ENCODE measurements around the gene ASB15. TPM values are rescaled to one million over a fixed set of nuclear protein-coding genes. Genes with fewer than 3 reads are reported as not detected.

ASB15 gene
- total and polyA plus RNA-seq, 2 donors (not counting 3 experiments of a cell fraction or from before 2014, with no cell fraction given) = not detected

DNA sequence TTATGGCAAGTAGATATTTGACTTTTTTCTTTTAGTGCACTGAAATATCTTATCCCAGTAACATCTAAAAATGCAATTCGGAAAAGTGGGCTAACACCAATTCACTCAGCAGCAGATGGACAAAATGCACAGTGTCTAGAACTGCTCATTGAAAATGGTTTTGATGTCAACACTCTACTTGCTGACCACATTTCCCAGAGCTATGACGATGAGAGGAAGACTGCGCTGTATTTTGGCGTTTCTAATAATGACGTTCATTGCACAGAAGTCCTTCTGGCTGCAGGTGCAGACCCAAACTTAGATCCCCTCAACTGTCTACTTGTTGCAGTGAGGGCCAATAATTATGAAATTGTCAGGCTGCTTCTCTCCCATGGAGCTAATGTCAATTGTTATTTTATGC, 27.2 kb downstream of the ASB15 start:
- peaks cover 11% of the 10 kb centered on the region for H3K4me1 ChIP-seq (ENCODE audit: control insufficient read depth, extremely low read depth, insufficient read depth, low read length)
- H3K79me2 ChIP-seq (ENCODE audit: control insufficient read depth, insufficient read depth, low read length) = no peaks in the 10 kb centered on the region
- H3K36me3 ChIP-seq (ENCODE audit: control insufficient read depth in 2 of 2, extremely low read depth in 1 of 2, insufficient read depth in 2 of 2, low read length in 2 of 2) = no peaks in the 10 kb centered on the region
- TF ChIP-seq, protein P1, sequence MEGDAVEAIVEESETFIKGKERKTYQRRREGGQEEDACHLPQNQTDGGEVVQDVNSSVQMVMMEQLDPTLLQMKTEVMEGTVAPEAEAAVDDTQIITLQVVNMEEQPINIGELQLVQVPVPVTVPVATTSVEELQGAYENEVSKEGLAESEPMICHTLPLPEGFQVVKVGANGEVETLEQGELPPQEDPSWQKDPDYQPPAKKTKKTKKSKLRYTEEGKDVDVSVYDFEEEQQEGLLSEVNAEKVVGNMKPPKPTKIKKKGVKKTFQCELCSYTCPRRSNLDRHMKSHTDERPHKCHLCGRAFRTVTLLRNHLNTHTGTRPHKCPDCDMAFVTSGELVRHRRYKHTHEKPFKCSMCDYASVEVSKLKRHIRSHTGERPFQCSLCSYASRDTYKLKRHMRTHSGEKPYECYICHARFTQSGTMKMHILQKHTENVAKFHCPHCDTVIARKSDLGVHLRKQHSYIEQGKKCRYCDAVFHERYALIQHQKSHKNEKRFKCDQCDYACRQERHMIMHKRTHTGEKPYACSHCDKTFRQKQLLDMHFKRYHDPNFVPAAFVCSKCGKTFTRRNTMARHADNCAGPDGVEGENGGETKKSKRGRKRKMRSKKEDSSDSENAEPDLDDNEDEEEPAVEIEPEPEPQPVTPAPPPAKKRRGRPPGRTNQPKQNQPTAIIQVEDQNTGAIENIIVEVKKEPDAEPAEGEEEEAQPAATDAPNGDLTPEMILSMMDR (IDR thresholded peaks at IDR 0.05; ENCODE audit: extremely low read depth in 1 of 2, insufficient read depth in 1 of 2, low read depth in 1 of 2, low read length in 2 of 2) = no peak
- TF ChIP-seq POLR2A (IDR thresholded peaks at IDR 0.05; ENCODE audit: low read depth, low read length) (no peak), MYC (IDR thresholded peaks at IDR 0.05; ENCODE audit: low read depth, low read length) (no peak), EZH2 (IDR thresholded peaks at IDR 0.05; ENCODE audit: borderline replicate concordance, low read depth, low read length, severe bottlenecking) (no peak), JUN (IDR thresholded peaks at IDR 0.05; ENCODE audit: borderline replicate concordance, insufficient read depth, insufficient read length, low read depth) (no peak), POLR2AphosphoS5 (IDR thresholded peaks at IDR 0.05; ENCODE audit: insufficient read depth, low read depth, low read length) (no peak), GATA2 (IDR thresholded peaks at IDR 0.05; ENCODE audit: insufficient read depth, insufficient read length, low read depth, low read length) (no peak), FOS (IDR thresholded peaks at IDR 0.05; ENCODE audit: borderline replicate concordance, insufficient read depth, low read length) (no peak)
- TF ChIP-seq, protein P2, sequence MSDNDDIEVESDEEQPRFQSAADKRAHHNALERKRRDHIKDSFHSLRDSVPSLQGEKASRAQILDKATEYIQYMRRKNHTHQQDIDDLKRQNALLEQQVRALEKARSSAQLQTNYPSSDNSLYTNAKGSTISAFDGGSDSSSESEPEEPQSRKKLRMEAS (IDR thresholded peaks at IDR 0.05; ENCODE audit: insufficient read depth, insufficient read length) = no peak
- no peak for FAIRE-seq
- no peak for DNase-seq (ENCODE audit: low read depth, low spot score)
- H3K9ac ChIP-seq (replicated peaks; ENCODE audit: extremely low read depth, insufficient read depth, low read length) = no peak overlapping the region
- H3K9me1 ChIP-seq (replicated peaks; ENCODE audit: control insufficient read depth, extremely low read depth, insufficient read depth, low read length) = no peaks in the 10 kb centered on the region
- BruUV-seq (replicated peaks) = no TSS peak
- ChIA-PET CTCF (interaction anchor here (0.6 to 1.5 kb wide), 5 partner anchors 8 to 236 kb away, joined by 3 to 5 read pairs (median 3); no protein-coding TSS in a partner anchor), POLR2A (no interaction called here)
- no peak overlapping the region for H3K4me2 ChIP-seq (ENCODE audit: insufficient read depth, low read length)
- no peaks in the 10 kb centered on the region for H3K9me3 ChIP-seq (replicated peaks; ENCODE audit: control insufficient read depth, insufficient read depth, low read length)
- no peak overlapping the region for H3K27ac ChIP-seq (ENCODE audit: insufficient read depth, low read depth, low read length)
- H2AFZ ChIP-seq (ENCODE audit: low read depth, low read length) = no peak overlapping the region
- intact Hi-C loops (cut with micrococcal nuclease) (no loop called here), dilution Hi-C loops (cut with MboI; ENCODE audit: extremely low pct_ligation_motif_present, low sequenced_read_pairs) (no loop called here)
- H4K20me1 ChIP-seq (replicated peaks; ENCODE audit: control insufficient read depth, extremely low read depth, insufficient read depth, low read length) = no peaks in the 10 kb centered on the region
- H3K4me3 ChIP-seq (replicated peaks in 1 of 3; ENCODE audit: insufficient read depth in 1 of 3, low read depth in 1 of 3, low read length in 3 of 3) = no peak overlapping the region
- no peaks in the 10 kb centered on the region for H3K27me3 ChIP-seq (ENCODE audit: control insufficient read depth in 2 of 2, insufficient read depth in 2 of 2, low read length in 2 of 2)

Data from endothelial cell of umbilical vein (primary cell).